Panc1 (cell line): ENCODE data around the gene PCDH1. TPM values are rescaled to one million over a fixed set of nuclear protein-coding genes. Genes with fewer than 3 reads are reported as not detected.

Source experiments
- ATAC-seq: fragments of 200-7000 bp; cut with Tn5 transposase; 2 replicates; pipeline ENCODE4 v1.9.1; 2020; ENCODE audit warnings: mild to moderate bottlenecking, moderate library complexity
- BruUV-seq: library from RNA; stranded (reverse); fragments of 400-500 nt; replicated peaks from 2 replicates; lab custom pipeline; 2021; lab: Mats Ljungman, UMichigan
- CTCF ChIA-PET: fragments of 300-600 bp; sonication (Branson Sonifier 250); formaldehyde crosslinking; loops from one replicate; lab custom pipeline; 2022; ENCODE audit warnings: antibody characterized with exemption; lab: Charles Lee
- POLR2A ChIA-PET: fragments of 300-600 bp; sonication (Branson Sonifier 250); formaldehyde crosslinking; loops from one replicate; lab custom pipeline; 2022; ENCODE audit warnings: antibody characterized with exemption; lab: Charles Lee
- DNase-seq: peaks from one replicate; pipeline ENCODE4 v3.0.0-alpha.2; 2010; ENCODE audit warnings: low read depth, low spot score
- H3K27ac ChIP-seq: 2 replicates; pipeline ENCODE4 v1.5.1; 2011; ENCODE audit warnings: mild to moderate bottlenecking, low read length, inconsistent platforms
- H3K27me3 ChIP-seq: fragments of 200-500 bp; sonication (Bioruptor generic); 2 replicates; pipeline ENCODE4 v1.6.0; 2014; ENCODE audit warnings: low read length, inconsistent platforms; ENCODE audit not compliant: control insufficient read depth, insufficient read depth
- H3K36me3 ChIP-seq: fragments of 200-500 bp; sonication (Bioruptor generic); 2 replicates; pipeline ENCODE4 v1.5.1; 2014; ENCODE audit warnings: inconsistent platforms, mild to moderate bottlenecking, low read length, moderate library complexity; ENCODE audit not compliant: control insufficient read depth, insufficient read depth
- H3K4me1 ChIP-seq: 2 replicates; pipeline ENCODE4 v1.5.1; 2011; ENCODE audit warnings: inconsistent platforms, mild to moderate bottlenecking, low read length, moderate library complexity; ENCODE audit not compliant: control insufficient read depth, insufficient read depth
- H3K4me3 ChIP-seq, 2 experiments: 2 replicates each; pipeline ENCODE4 v1.5.1; 2011 to 2012; ENCODE audit warnings: low read depth in 2 of 2, low read length in 2 of 2, mild to moderate bottlenecking in 2 of 2, inconsistent platforms in 1 of 2, moderate library complexity in 1 of 2
- H3K9me3 ChIP-seq: fragments of 200-500 bp; sonication (Bioruptor generic); 2 replicates; pipeline ENCODE4 v1.5.1; 2014; ENCODE audit warnings: low read depth, mild to moderate bottlenecking, inconsistent platforms, low read length, moderate library complexity; ENCODE audit not compliant: control insufficient read depth, insufficient read depth
- CTCF ChIP-seq: fragments of 450-650 bp; IDR thresholded peaks from 2 replicates; pipeline ENCODE4 v1.5.1; 2017; ENCODE audit warnings: mild to moderate bottlenecking
- POLR2AphosphoS5 ChIP-seq: IDR thresholded peaks from 2 replicates; pipeline ENCODE4 v1.6.1; 2012; ENCODE audit warnings: mild to moderate bottlenecking, low read depth, low read length, moderate library complexity
- SIN3A ChIP-seq: IDR thresholded peaks from 2 replicates; pipeline ENCODE4 v1.6.1; 2012; ENCODE audit warnings: low read depth, mild to moderate bottlenecking, low read length, moderate library complexity, borderline replicate concordance; ENCODE audit not compliant: insufficient read depth
- TCF7L2 ChIP-seq: IDR thresholded peaks from 2 replicates; pipeline ENCODE4 v1.6.1; 2011; ENCODE audit warnings: mild to moderate bottlenecking, low read depth, low read length, inconsistent platforms
- in situ Hi-C: cut with HindIII; loops from 2 replicates; pipeline ENCODE4 v1.10.0; 2016; ENCODE audit warnings: low sequenced_read_pairs, low pct_unique_long_range_greater_than_20kb
- intact Hi-C: fragments of 100-400 bp; cut with micrococcal nuclease; formaldehyde crosslinking; loops from one replicate; pipeline ENCODE4 v1.10.0; 2022; ENCODE audit not compliant: unreplicated experiment
- total RNA-seq: library from RNA; stranded (reverse); gene quantifications from one replicate; pipeline ENCODE4 v1.2.1, GENCODE V29; 2021; ENCODE audit not compliant: unreplicated experiment
- TF ChIP-seq, protein P1 (sequence below), 2 experiments: IDR thresholded peaks; 2 replicates each; pipeline ENCODE4 v1.6.1; 2011 to 2012; ENCODE audit warnings: low read depth in 2 of 2, control low read depth in 1 of 2, low read length in 1 of 2, mild to moderate bottlenecking in 1 of 2, moderate library complexity in 1 of 2; ENCODE audit not compliant: insufficient read depth in 1 of 2

The PCDH1 gene
- total RNA-seq, 1 experiment from 2014 or later, result 9.0 TPM

- ChIA-PET POLR2A (no interaction called here), CTCF (no interaction called here)
- intact Hi-C loops (no loop called here), in situ Hi-C loops (no loop called here)
- H3K27ac ChIP-seq, result no peak overlapping the region
- no peak for DNase-seq
- no peaks in the 10 kb centered on the region for H3K9me3 ChIP-seq
- no peak for ATAC-seq
- no peaks in the 10 kb centered on the region; the same call in 1 of the 2 replicates for H3K4me1 ChIP-seq
- no peak for TF ChIP-seq POLR2AphosphoS5
- no peak for TF ChIP-seq CTCF
- TF ChIP-seq, protein P1, sequence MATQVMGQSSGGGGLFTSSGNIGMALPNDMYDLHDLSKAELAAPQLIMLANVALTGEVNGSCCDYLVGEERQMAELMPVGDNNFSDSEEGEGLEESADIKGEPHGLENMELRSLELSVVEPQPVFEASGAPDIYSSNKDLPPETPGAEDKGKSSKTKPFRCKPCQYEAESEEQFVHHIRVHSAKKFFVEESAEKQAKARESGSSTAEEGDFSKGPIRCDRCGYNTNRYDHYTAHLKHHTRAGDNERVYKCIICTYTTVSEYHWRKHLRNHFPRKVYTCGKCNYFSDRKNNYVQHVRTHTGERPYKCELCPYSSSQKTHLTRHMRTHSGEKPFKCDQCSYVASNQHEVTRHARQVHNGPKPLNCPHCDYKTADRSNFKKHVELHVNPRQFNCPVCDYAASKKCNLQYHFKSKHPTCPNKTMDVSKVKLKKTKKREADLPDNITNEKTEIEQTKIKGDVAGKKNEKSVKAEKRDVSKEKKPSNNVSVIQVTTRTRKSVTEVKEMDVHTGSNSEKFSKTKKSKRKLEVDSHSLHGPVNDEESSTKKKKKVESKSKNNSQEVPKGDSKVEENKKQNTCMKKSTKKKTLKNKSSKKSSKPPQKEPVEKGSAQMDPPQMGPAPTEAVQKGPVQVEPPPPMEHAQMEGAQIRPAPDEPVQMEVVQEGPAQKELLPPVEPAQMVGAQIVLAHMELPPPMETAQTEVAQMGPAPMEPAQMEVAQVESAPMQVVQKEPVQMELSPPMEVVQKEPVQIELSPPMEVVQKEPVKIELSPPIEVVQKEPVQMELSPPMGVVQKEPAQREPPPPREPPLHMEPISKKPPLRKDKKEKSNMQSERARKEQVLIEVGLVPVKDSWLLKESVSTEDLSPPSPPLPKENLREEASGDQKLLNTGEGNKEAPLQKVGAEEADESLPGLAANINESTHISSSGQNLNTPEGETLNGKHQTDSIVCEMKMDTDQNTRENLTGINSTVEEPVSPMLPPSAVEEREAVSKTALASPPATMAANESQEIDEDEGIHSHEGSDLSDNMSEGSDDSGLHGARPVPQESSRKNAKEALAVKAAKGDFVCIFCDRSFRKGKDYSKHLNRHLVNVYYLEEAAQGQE (IDR thresholded peaks at IDR 0.05; ENCODE audit: insufficient read depth in 1 of 2, low read depth in 2 of 2, low read length in 1 of 2), result no peak
- no peak for TF ChIP-seq SIN3A
- TF ChIP-seq TCF7L2, result no peak
- H3K36me3 ChIP-seq, result no peaks in the 10 kb centered on the region
- H3K4me3 ChIP-seq, result no peak overlapping the region
- H3K27me3 ChIP-seq, result no peaks in the 10 kb centered on the region
- BruUV-seq, result no TSS peak
Observed at GRCh38 chr5:141868541-141868940, 9.7 kb downstream of the PCDH1 start.

DNA sequence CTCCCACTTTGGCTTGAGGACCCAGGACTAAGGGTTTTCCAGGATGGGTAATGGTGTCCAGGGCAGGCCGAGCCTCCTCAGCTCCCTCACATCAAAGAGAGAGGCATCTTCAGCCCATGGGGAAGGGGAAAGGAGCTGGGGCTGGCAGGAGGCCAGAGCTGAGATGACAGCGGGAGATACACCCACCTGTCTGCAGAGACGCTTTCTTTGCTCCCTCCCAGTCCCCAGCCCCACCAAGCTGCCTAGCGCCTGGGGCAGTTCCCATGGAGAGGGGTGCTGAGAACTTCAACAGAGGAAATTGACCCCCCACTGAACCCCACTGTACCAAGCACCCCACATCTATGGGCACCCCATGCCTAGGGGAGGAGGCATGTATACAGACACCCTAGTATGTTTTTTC is 10.6 kb downstream of the PCDH1 start:
- no TSS peak for BruUV-seq
- no peak overlapping the region for H3K27ac ChIP-seq
- ATAC-seq, result no peak
- no peaks in the 10 kb centered on the region for H3K36me3 ChIP-seq
- H3K27me3 ChIP-seq, result no peaks in the 10 kb centered on the region
- TF ChIP-seq CTCF (no peak), SIN3A (no peak), POLR2AphosphoS5 (no peak), TCF7L2 (no peak)
- TF ChIP-seq, protein P1 (IDR thresholded peaks at IDR 0.05; ENCODE audit: insufficient read depth in 1 of 2, low read depth in 2 of 2, low read length in 1 of 2), result no peak
- ChIA-PET POLR2A (no interaction called here), CTCF (interaction anchor here (0.6 kb wide), 1 partner anchor 167 kb away, joined by 4 read pairs; no protein-coding TSS in a partner anchor)
- no peak for DNase-seq
- intact Hi-C loops (no loop called here), in situ Hi-C loops (no loop called here)
- no peak overlapping the region for H3K4me3 ChIP-seq
- H3K4me1 ChIP-seq, result no peaks in the 10 kb centered on the region; the same call in 1 of the 2 replicates
- no peaks in the 10 kb centered on the region for H3K9me3 ChIP-seq
